ENCODE data around the gene TAMALIN. TPM values are rescaled to one million over a fixed set of nuclear protein-coding genes. Genes with fewer than 3 reads are reported as not detected.

The TAMALIN gene
- polyA plus RNA-seq, 2 of the 4 experiments (the other 2 are of a cell fraction), result 0.30 to 0.35 TPM

- Histone ChIP-seq H3K27ac (no peak overlapping the region), H3K9me3 (no peaks in the 10 kb centered on the region), H3K4me3 (no peak overlapping the region), H3K4me2 (no peak overlapping the region), H3K4me1 (peaks cover 13% of the 10 kb centered on the region)
- CTCF ChIA-PET, result interaction anchor here (1.4 to 42.5 kb wide), 6 partner anchors 7 to 61 kb away, joined by 4 to 1730 read pairs (median 19); partner anchors contain the start of genes ATG101 and NR4A1
- no peak for ATAC-seq
- no peak; the same call in 1 of the 2 replicates for TF ChIP-seq HOXA7 (CRISPR knock-in tag; IDR thresholded peaks at IDR 0.05)
- TF ChIP-seq POLR2AphosphoS2 (conservative IDR thresholded peaks at IDR 0.05; ENCODE audit: low read length), result no peak
- TF ChIP-seq MAZ (IDR thresholded peaks at IDR 0.05; ENCODE audit: borderline replicate concordance, low read depth, low read length), result peak; percentile 18; the same call in 1 of the 2 replicates
- no peak for TF ChIP-seq HOXB5 (CRISPR knock-in tag; IDR thresholded peaks at IDR 0.05)
- TF ChIP-seq, protein P1, sequence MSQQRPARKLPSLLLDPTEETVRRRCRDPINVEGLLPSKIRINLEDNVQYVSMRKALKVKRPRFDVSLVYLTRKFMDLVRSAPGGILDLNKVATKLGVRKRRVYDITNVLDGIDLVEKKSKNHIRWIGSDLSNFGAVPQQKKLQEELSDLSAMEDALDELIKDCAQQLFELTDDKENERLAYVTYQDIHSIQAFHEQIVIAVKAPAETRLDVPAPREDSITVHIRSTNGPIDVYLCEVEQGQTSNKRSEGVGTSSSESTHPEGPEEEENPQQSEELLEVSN (IDR thresholded peaks at IDR 0.05; ENCODE audit: borderline replicate concordance, low read depth), result no peak
- peak; percentile 65; the same call in 1 of the 2 replicates for TF ChIP-seq TFCP2L1 (CRISPR knock-in tag; IDR thresholded peaks at IDR 0.05)
- no peak for TF ChIP-seq RCOR1 (IDR thresholded peaks at IDR 0.05; ENCODE audit: low read depth, low read length)
- TF ChIP-seq, protein P2, sequence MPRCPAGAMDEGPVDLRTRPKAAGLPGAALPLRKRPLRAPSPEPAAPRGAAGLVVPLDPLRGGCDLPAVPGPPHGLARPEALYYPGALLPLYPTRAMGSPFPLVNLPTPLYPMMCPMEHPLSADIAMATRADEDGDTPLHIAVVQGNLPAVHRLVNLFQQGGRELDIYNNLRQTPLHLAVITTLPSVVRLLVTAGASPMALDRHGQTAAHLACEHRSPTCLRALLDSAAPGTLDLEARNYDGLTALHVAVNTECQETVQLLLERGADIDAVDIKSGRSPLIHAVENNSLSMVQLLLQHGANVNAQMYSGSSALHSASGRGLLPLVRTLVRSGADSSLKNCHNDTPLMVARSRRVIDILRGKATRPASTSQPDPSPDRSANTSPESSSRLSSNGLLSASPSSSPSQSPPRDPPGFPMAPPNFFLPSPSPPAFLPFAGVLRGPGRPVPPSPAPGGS (IDR thresholded peaks at IDR 0.05), result no peak
- 0 out of 2 replicates have a peak, but pooled peaks have one; percentile 19 for TF ChIP-seq TP53 (CRISPR knock-in tag; IDR thresholded peaks at IDR 0.05)
- WGBS (ENCODE audit: missing lambda C conversion rate), result 87% methylated on average over 25 of the region's 25 CpGs
- FAIRE-seq, result no peak
- peak in 1 of 2 experiments; percentile 74 for DNase-seq (ENCODE audit: low read depth in 1 of 2, low spot score in 1 of 2)
- POLR2A ChIA-PET, result interaction anchor here (2.4 to 2.8 kb wide), 2 partner anchors 8 to 11 kb away, joined by 9 to 10 read pairs; partner anchors contain the start of genes ATG101 and NR4A1
Observed at GRCh38 chr12:52058631-52059361, 52.0 kb downstream of the TAMALIN start.

- H3K4me1 ChIP-seq, result peaks cover 17% of the 10 kb centered on the region
- CTCF ChIA-PET, result interaction anchor here (0.9 to 42.5 kb wide), 9 partner anchors 8 to 60 kb away, joined by 3 to 1730 read pairs (median 13); partner anchors contain the start of genes ATG101, NR4A1 and SMIM41
- peak; percentile 25 to 35; a peak in 5 of 6 replicates for ATAC-seq
- no peak for TF ChIP-seq HDAC2 (IDR thresholded peaks at IDR 0.05)
- no peak for TF ChIP-seq PBX3 (IDR thresholded peaks at IDR 0.05)
- no peak for TF ChIP-seq RAD21 (conservative IDR thresholded peaks at IDR 0.05 in 1 of 2, IDR thresholded peaks at IDR 0.05 in 1 of 2)
- no peak for TF ChIP-seq ZFP36 (IDR thresholded peaks at IDR 0.05; ENCODE audit: borderline replicate concordance, partially characterized antibody)
- TF ChIP-seq CHD2 (IDR thresholded peaks at IDR 0.05; ENCODE audit: low read length, partially characterized antibody), result peak; percentile 67
- TF ChIP-seq HOXA7 (CRISPR knock-in tag; IDR thresholded peaks at IDR 0.05), result peak; percentile 100
- no peak for TF ChIP-seq GATA3 (IDR thresholded peaks at IDR 0.05; ENCODE audit: borderline replicate concordance)
- TF ChIP-seq MAZ (IDR thresholded peaks at IDR 0.05; ENCODE audit: borderline replicate concordance, low read depth, low read length), result no peak
- TF ChIP-seq CHD4 (IDR thresholded peaks at IDR 0.05; ENCODE audit: borderline replicate concordance), result no peak
- TF ChIP-seq KDM5A (IDR thresholded peaks at IDR 0.05), result no peak
- no peak for TF ChIP-seq FOXS1 (CRISPR knock-in tag; IDR thresholded peaks at IDR 0.05)
- TF ChIP-seq NR3C1 (IDR thresholded peaks at IDR 0.05), result no peak
- TF ChIP-seq, protein P3, sequence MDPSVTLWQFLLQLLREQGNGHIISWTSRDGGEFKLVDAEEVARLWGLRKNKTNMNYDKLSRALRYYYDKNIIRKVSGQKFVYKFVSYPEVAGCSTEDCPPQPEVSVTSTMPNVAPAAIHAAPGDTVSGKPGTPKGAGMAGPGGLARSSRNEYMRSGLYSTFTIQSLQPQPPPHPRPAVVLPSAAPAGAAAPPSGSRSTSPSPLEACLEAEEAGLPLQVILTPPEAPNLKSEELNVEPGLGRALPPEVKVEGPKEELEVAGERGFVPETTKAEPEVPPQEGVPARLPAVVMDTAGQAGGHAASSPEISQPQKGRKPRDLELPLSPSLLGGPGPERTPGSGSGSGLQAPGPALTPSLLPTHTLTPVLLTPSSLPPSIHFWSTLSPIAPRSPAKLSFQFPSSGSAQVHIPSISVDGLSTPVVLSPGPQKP (IDR thresholded peaks at IDR 0.05; ENCODE audit: low read depth, low read length), result no peak
- peak; percentile 99 for TF ChIP-seq FOSB (CRISPR knock-in tag; IDR thresholded peaks at IDR 0.05)
- TF ChIP-seq EHMT2 (IDR thresholded peaks at IDR 0.05; ENCODE audit: low read depth), result no peak
- TF ChIP-seq EP300 (IDR thresholded peaks at IDR 0.05), result no peak
- no peak for TF ChIP-seq MYC (IDR thresholded peaks at IDR 0.05; ENCODE audit: borderline replicate concordance, low read length)
- peak; percentile 99 for TF ChIP-seq RARB (CRISPR knock-in tag; IDR thresholded peaks at IDR 0.05)
- no peak for TF ChIP-seq POLR2A (IDR thresholded peaks at IDR 0.05; ENCODE audit: low read length)
- TF ChIP-seq CEBPB (IDR thresholded peaks at IDR 0.05), result no peak
- TF ChIP-seq, protein P4, sequence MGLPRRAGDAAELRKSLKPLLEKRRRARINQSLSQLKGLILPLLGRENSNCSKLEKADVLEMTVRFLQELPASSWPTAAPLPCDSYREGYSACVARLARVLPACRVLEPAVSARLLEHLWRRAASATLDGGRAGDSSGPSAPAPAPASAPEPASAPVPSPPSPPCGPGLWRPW (IDR thresholded peaks at IDR 0.05), result no peak
- TF ChIP-seq BHLHE40 (IDR thresholded peaks at IDR 0.05; ENCODE audit: low read depth, low read length), result no peak
- TF ChIP-seq TFCP2L1 (CRISPR knock-in tag; IDR thresholded peaks at IDR 0.05), result peak; percentile 99
- no peak for TF ChIP-seq PHF8 (IDR thresholded peaks at IDR 0.05; ENCODE audit: borderline replicate concordance, low read depth)
- peak; percentile 90 for TF ChIP-seq EHF (CRISPR knock-in tag; IDR thresholded peaks at IDR 0.05)
Observed at GRCh38 chr12:52059582-52060497, 53.1 kb downstream of the TAMALIN start.

More at GRCh38 chr12:52059582-52060497, 53.1 kb downstream of the TAMALIN start:
- H3K4me2 ChIP-seq, result no peak overlapping the region
- POLR2A ChIA-PET, result interaction anchor here (2.4 to 2.8 kb wide), 2 partner anchors 9 to 10 kb away, joined by 9 to 10 read pairs; partner anchors contain the start of genes ATG101 and NR4A1
- 80% methylated on average over 12 of the region's 12 CpGs for WGBS (ENCODE audit: missing lambda C conversion rate)
- H3K4me3 ChIP-seq, result no peak overlapping the region
- H3K27ac ChIP-seq, result no peak overlapping the region
- FAIRE-seq (no peak), DNase-seq (ENCODE audit: low read depth in 1 of 2, low spot score in 1 of 2) (peak in 1 of 2 experiments; percentile 93)
- no peaks in the 10 kb centered on the region for H3K9me3 ChIP-seq
